Activated naive CD4-positive, alpha-beta T cell treated with anti-CD3 and anti-CD28 coated beads, Interleukin-2, amount 10 ng/mL, durations not matched to agents 7 days and 5 days (primary cell): ENCODE results near the gene RASL11B.

Experiments
- CTCF ChIA-PET: fragments of 350-600 bp; sonication (Branson Sonifier 250); formaldehyde crosslinking; loops from one replicate; lab custom pipeline; 2021; ENCODE audit warnings: antibody characterized with exemption; lab: Charles Lee
- DNase-seq: peaks from one replicate; pipeline ENCODE4 v3.0.0-alpha.2; 2020
- H3K27ac Mint-ChIP-seq: one replicate; pipeline ENCODE4 v1.8.0; 2021; ENCODE audit warnings: mild to moderate bottlenecking, moderate library complexity, mixed read lengths
- H3K27me3 Mint-ChIP-seq: one replicate; pipeline ENCODE4 v1.8.0; 2021; ENCODE audit warnings: mild to moderate bottlenecking, mixed read lengths
- H3K36me3 Mint-ChIP-seq: one replicate; pipeline ENCODE4 v1.8.0; 2021; ENCODE audit warnings: mixed read lengths
- H3K4me1 Mint-ChIP-seq: one replicate; pipeline ENCODE4 v1.8.0; 2021; ENCODE audit warnings: mixed read lengths
- H3K4me3 Mint-ChIP-seq: one replicate; pipeline ENCODE4 v1.8.0; 2021; ENCODE audit warnings: mild to moderate bottlenecking, moderate library complexity, mixed read lengths
- H3K9me3 Mint-ChIP-seq: one replicate; pipeline ENCODE4 v1.8.0; 2021; ENCODE audit warnings: mixed read lengths

Gene RASL11B

GRCh38 chr4:52837716-52838558 is 24.2 kb upstream of the RASL11B start:
- Mint-ChIP-seq H3K27me3 (peaks cover 13% of the 10 kb centered on the region), H3K4me3 (no peak overlapping the region), H3K27ac (no peak overlapping the region), H3K36me3 (no peaks in the 10 kb centered on the region), H3K4me1 (no peaks in the 10 kb centered on the region), H3K9me3 (no peaks in the 10 kb centered on the region)
- DNase-seq, result no peak
- CTCF ChIA-PET, result interaction anchor here (0.6 kb wide), 1 partner anchor 192 kb away, joined by 5 read pairs; no protein-coding TSS in a partner anchor

- H3K9me3 Mint-ChIP-seq, result no peaks in the 10 kb centered on the region
- H3K27me3 Mint-ChIP-seq, result peaks cover 15% of the 10 kb centered on the region
- peaks cover 2% of the 10 kb centered on the region for H3K4me1 Mint-ChIP-seq
- no peak overlapping the region for H3K27ac Mint-ChIP-seq
- H3K36me3 Mint-ChIP-seq, result no peaks in the 10 kb centered on the region
- CTCF ChIA-PET, result interaction anchor here (0.6 kb wide), 1 partner anchor 191 kb away, joined by 5 read pairs; no protein-coding TSS in a partner anchor
- no peak for DNase-seq
- H3K4me3 Mint-ChIP-seq, result no peak overlapping the region
Measured at GRCh38 chr4:52838729-52839586, 23.2 kb upstream of the RASL11B start.

GRCh38 chr4:52840531-52841370 is 21.4 kb upstream of the RASL11B start:
- no peak for DNase-seq
- Mint-ChIP-seq H3K4me1 (peaks cover 2% of the 10 kb centered on the region), H3K9me3 (no peaks in the 10 kb centered on the region), H3K36me3 (no peaks in the 10 kb centered on the region), H3K4me3 (no peak overlapping the region), H3K27me3 (peaks cover 16% of the 10 kb centered on the region), H3K27ac (no peak overlapping the region)
- CTCF ChIA-PET, result no interaction called here

GRCh38 chr4:52841682-52842456 is 20.2 kb upstream of the RASL11B start:
- CTCF ChIA-PET, result no interaction called here
- Mint-ChIP-seq H3K4me1 (peaks cover 2% of the 10 kb centered on the region), H3K27ac (no peak overlapping the region), H3K4me3 (no peak overlapping the region), H3K36me3 (no peaks in the 10 kb centered on the region), H3K27me3 (peaks cover 16% of the 10 kb centered on the region), H3K9me3 (no peaks in the 10 kb centered on the region)
- no peak for DNase-seq

GRCh38 chr4:52842792-52843191 is 19.3 kb upstream of the RASL11B start:
- Mint-ChIP-seq H3K4me3 (no peak overlapping the region), H3K27ac (no peak overlapping the region), H3K9me3 (no peaks in the 10 kb centered on the region), H3K27me3 (peaks cover 12% of the 10 kb centered on the region), H3K4me1 (peaks cover 2% of the 10 kb centered on the region), H3K36me3 (no peaks in the 10 kb centered on the region)
- CTCF ChIA-PET, result no interaction called here
- no peak for DNase-seq

- Mint-ChIP-seq H3K27ac (no peak overlapping the region), H3K4me1 (peaks cover 2% of the 10 kb centered on the region), H3K4me3 (no peak overlapping the region), H3K36me3 (no peaks in the 10 kb centered on the region), H3K27me3 (peaks cover 12% of the 10 kb centered on the region), H3K9me3 (no peaks in the 10 kb centered on the region)
- CTCF ChIA-PET, result no interaction called here
- no peak for DNase-seq
Measured at GRCh38 chr4:52843351-52843750, 18.8 kb upstream of the RASL11B start.

- no peak overlapping the region for H3K4me3 Mint-ChIP-seq
- H3K27me3 Mint-ChIP-seq, result peaks cover 6% of the 10 kb centered on the region
- no peaks in the 10 kb centered on the region for H3K36me3 Mint-ChIP-seq
- H3K9me3 Mint-ChIP-seq, result no peaks in the 10 kb centered on the region
- DNase-seq, result no peak
- CTCF ChIA-PET, result interaction anchor here (1.6 kb wide), 1 partner anchor 51 kb away, joined by 3 read pairs; no protein-coding TSS in a partner anchor
- H3K27ac Mint-ChIP-seq, result peak overlapping the region; percentile 39
- H3K4me1 Mint-ChIP-seq, result peaks cover 2% of the 10 kb centered on the region
Measured at GRCh38 chr4:52843958-52844357, 18.2 kb upstream of the RASL11B start.

GRCh38 chr4:52844596-52844995 is 17.5 kb upstream of the RASL11B start:
- Mint-ChIP-seq H3K36me3 (no peaks in the 10 kb centered on the region), H3K27me3 (peaks cover 6% of the 10 kb centered on the region), H3K27ac (no peak overlapping the region), H3K4me3 (no peak overlapping the region), H3K4me1 (peaks cover 2% of the 10 kb centered on the region), H3K9me3 (no peaks in the 10 kb centered on the region)
- CTCF ChIA-PET, result interaction anchor here (1.6 kb wide), 1 partner anchor 50 kb away, joined by 3 read pairs; no protein-coding TSS in a partner anchor
- no peak for DNase-seq

GRCh38 chr4:52846502-52846901 is 15.6 kb upstream of the RASL11B start:
- no peak overlapping the region for H3K27ac Mint-ChIP-seq
- H3K36me3 Mint-ChIP-seq, result no peaks in the 10 kb centered on the region
- H3K9me3 Mint-ChIP-seq, result no peaks in the 10 kb centered on the region
- peaks cover 3% of the 10 kb centered on the region for H3K27me3 Mint-ChIP-seq
- H3K4me3 Mint-ChIP-seq, result no peak overlapping the region
- CTCF ChIA-PET, result interaction anchor here (0.9 kb wide), 1 partner anchor 21 kb away, joined by 3 read pairs; no protein-coding TSS in a partner anchor
- no peak for DNase-seq
- H3K4me1 Mint-ChIP-seq, result peaks cover 2% of the 10 kb centered on the region

GRCh38 chr4:52848254-52848653 is 13.9 kb upstream of the RASL11B start:
- Mint-ChIP-seq H3K27ac (no peak overlapping the region), H3K27me3 (peaks cover 3% of the 10 kb centered on the region), H3K9me3 (no peaks in the 10 kb centered on the region), H3K4me3 (no peak overlapping the region), H3K36me3 (no peaks in the 10 kb centered on the region), H3K4me1 (peaks cover 2% of the 10 kb centered on the region)
- DNase-seq, result no peak
- CTCF ChIA-PET, result no interaction called here

GRCh38 chr4:52850406-52851124 is 11.6 kb upstream of the RASL11B start:
- no peak for DNase-seq
- Mint-ChIP-seq H3K36me3 (no peaks in the 10 kb centered on the region), H3K27ac (no peak overlapping the region), H3K4me1 (no peaks in the 10 kb centered on the region), H3K27me3 (no peaks in the 10 kb centered on the region), H3K4me3 (no peak overlapping the region), H3K9me3 (no peaks in the 10 kb centered on the region)
- CTCF ChIA-PET, result no interaction called here

GRCh38 chr4:52852041-52852440 is 10.1 kb upstream of the RASL11B start:
- CTCF ChIA-PET, result interaction anchor here (1.4 kb wide), 1 partner anchor 60 kb away, joined by 3 read pairs; no protein-coding TSS in a partner anchor
- no peak overlapping the region for H3K4me3 Mint-ChIP-seq
- DNase-seq, result no peak
- no peak overlapping the region for H3K27ac Mint-ChIP-seq
- H3K9me3 Mint-ChIP-seq, result no peaks in the 10 kb centered on the region
- peaks cover 8% of the 10 kb centered on the region for H3K27me3 Mint-ChIP-seq
- no peaks in the 10 kb centered on the region for H3K36me3 Mint-ChIP-seq
- H3K4me1 Mint-ChIP-seq, result peaks cover 5% of the 10 kb centered on the region
